NB4 (cell line): ENCODE results near the gene CORO1C.

ENCODE experiments used
- MAX ChIP-seq: IDR thresholded peaks from 2 replicates; pipeline ENCODE4 v1.6.1; 2011; ENCODE audit warnings: low read depth, low read length
- POLR2A ChIP-seq: IDR thresholded peaks from 2 replicates; pipeline ENCODE4 v1.6.1; 2011; ENCODE audit warnings: mild to moderate bottlenecking; ENCODE audit not compliant: insufficient read length; ENCODE audit errors: extremely low read depth

GRCh38 chr12:108724890-108725151 is 6.5 kb downstream of the CORO1C start:
- TF ChIP-seq MAX: no peak
- no peak for TF ChIP-seq POLR2A
